Measurements from ENCODE around the gene GET4. TPM values are rescaled to one million over a fixed set of nuclear protein-coding genes. Genes with fewer than 3 reads are reported as not detected.

The GET4 gene
- total and polyA plus RNA-seq, 12 donors: 38.3 to 190 (median 69.4) TPM

GRCh38 chr7:903921-904755, 27.8 kb downstream of the GET4 start:
- peaks cover 5 to 8% of the 10 kb centered on the region in 2 donors for H3K4me1 ChIP-seq (replicated peaks in 1 of 2)
- H3K4me3 ChIP-seq: no peak overlapping the region
- WGBS, 4 donors: 88 to 92% (median 91%) methylated on average over 16 to 37 of the region's 37 CpGs
- no peak for DNase-seq
- no peaks in the 10 kb centered on the region for H3K27me3 ChIP-seq
- intact Hi-C loops (cut with DNase I): no loop called here
- no peaks in the 10 kb centered on the region for H3K36me3 ChIP-seq (replicated peaks in 1 of 2)
- H3K9me3 ChIP-seq (replicated peaks in 1 of 3): no peaks in the 10 kb centered on the region
- H3K27ac ChIP-seq: no peak overlapping the region
- TF ChIP-seq CTCF (IDR thresholded peaks at IDR 0.05) (no peak), POLR2A (IDR thresholded peaks at IDR 0.05) (no peak)

GRCh38 chr7:904847-905246, 28.5 kb downstream of the GET4 start:
- Histone ChIP-seq H3K4me1 (replicated peaks in 1 of 2) (peaks cover 5 to 12% of the 10 kb centered on the region in 2 donors), H3K9me3 (replicated peaks in 1 of 3) (no peaks in the 10 kb centered on the region), H3K4me3 (no peak overlapping the region), H3K36me3 (replicated peaks in 1 of 2) (no peaks in the 10 kb centered on the region), H3K27ac (no peak overlapping the region), H3K27me3 (no peaks in the 10 kb centered on the region)
- no peak for TF ChIP-seq POLR2A (IDR thresholded peaks at IDR 0.05)
- TF ChIP-seq CTCF (IDR thresholded peaks at IDR 0.05): no peak
- peak in 1 of 7 donors; percentile 50 for DNase-seq
- intact Hi-C loops (cut with DNase I): loop anchor here in 1 of 2 donors (5.0 kb wide), 1 partner anchor 162 kb away; no protein-coding TSS in a partner anchor
- WGBS, 4 donors: 53 to 59% (median 54%) methylated on average over 9 to 20 of the region's 20 CpGs

- Histone ChIP-seq H3K36me3 (replicated peaks in 1 of 2) (no peaks in the 10 kb centered on the region), H3K4me1 (replicated peaks in 1 of 2) (peaks cover 0 to 4% of the 10 kb centered on the region in 2 donors), H3K27ac (no peak overlapping the region), H3K4me3 (no peak overlapping the region), H3K9me3 (replicated peaks in 1 of 3) (no peaks in the 10 kb centered on the region), H3K27me3 (no peaks in the 10 kb centered on the region)
- intact Hi-C loops (cut with DNase I): loop anchor here in 1 of 2 donors (5.0 kb wide), 1 partner anchor 161 kb away; no protein-coding TSS in a partner anchor
- WGBS, 4 donors: 60 to 93% (median 76%) methylated on average over 2 to 10 of the region's 10 CpGs
- DNase-seq: no peak
- no peak for TF ChIP-seq CTCF (IDR thresholded peaks at IDR 0.05)
- no peak for TF ChIP-seq POLR2A (IDR thresholded peaks at IDR 0.05)
Observed at GRCh38 chr7:906776-907157, 30.4 kb downstream of the GET4 start.

- TF ChIP-seq CTCF (IDR thresholded peaks at IDR 0.05): no peak
- no peak for TF ChIP-seq POLR2A (IDR thresholded peaks at IDR 0.05)
- no peaks in the 10 kb centered on the region for H3K36me3 ChIP-seq (replicated peaks in 1 of 2)
- no peaks in the 10 kb centered on the region for H3K27me3 ChIP-seq
- H3K4me1 ChIP-seq (replicated peaks in 1 of 2): peaks cover 0 to 4% of the 10 kb centered on the region in 2 donors
- DNase-seq: peak in 1 of 7 donors; percentile 45
- no peaks in the 10 kb centered on the region for H3K9me3 ChIP-seq (replicated peaks in 1 of 3)
- intact Hi-C loops (cut with DNase I): loop anchor here in 1 of 2 donors (5.0 kb wide), 1 partner anchor 160 kb away; no protein-coding TSS in a partner anchor
- H3K4me3 ChIP-seq: no peak overlapping the region
- H3K27ac ChIP-seq: no peak overlapping the region
- 61 to 73% (median 73%) methylated on average over 17 to 49 of the region's 49 CpGs for WGBS, 4 donors
Observed at GRCh38 chr7:907158-907980, 31.0 kb downstream of the GET4 start.

Measured in adrenal gland (tissue), 12 donors.